SW480 (cell line): ENCODE measurements around the gene TMEM121.
"Not testable (repeated sequence)": the region's sequence is repeated elsewhere in the genome, so short reads cannot be mapped to it uniquely, and the experiment has no call there.

ENCODE experiments used
- DNase-seq: peaks from one replicate; pipeline ENCODE4 v3.0.0-alpha.2; 2016; ENCODE audit warnings: low spot score

TMEM121 gene

DNA sequence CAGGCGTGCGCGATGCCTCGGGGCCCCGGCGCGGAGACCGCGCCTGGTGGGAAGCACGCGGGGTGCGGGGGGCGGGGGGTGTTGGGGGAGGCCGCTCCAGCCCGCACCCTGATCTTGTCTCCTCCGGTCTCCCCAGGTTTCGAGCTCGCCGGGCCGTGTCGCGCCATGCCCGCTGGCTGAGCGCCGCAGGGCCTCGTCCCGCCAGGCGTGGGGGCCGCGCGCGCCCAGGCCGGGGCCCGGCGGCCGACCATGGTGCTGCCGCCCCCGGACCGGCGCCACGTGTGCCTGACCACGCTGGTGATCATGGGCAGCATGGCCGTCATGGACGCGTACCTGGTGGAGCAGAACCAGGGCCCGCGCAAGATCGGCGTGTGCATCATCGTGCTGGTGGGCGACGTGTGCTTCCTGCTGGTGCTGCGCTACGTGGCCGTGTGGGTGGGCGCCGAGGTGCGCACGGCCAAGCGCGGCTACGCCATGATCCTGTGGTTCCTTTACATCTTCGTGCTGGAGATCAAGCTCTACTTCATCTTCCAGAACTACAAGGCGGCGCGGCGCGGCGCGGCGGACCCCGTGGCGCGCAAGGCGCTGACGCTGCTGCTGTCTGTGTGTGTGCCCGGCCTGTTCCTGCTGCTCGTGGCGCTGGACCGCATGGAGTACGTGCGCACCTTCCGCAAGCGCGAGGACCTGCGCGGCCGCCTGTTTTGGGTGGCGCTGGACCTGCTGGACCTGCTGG is 2.4 kb downstream of the TMEM121 start:
- no peak for DNase-seq

DNA sequence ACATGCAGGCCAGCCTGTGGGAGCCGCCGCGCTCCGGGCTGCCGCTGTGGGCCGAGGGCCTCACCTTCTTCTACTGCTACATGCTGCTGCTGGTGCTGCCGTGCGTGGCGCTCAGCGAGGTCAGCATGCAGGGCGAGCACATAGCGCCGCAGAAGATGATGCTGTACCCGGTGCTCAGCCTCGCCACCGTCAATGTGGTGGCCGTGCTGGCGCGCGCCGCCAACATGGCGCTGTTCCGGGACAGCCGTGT is 2.9 kb downstream of the TMEM121 start:
- DNase-seq: no peak

DNA sequence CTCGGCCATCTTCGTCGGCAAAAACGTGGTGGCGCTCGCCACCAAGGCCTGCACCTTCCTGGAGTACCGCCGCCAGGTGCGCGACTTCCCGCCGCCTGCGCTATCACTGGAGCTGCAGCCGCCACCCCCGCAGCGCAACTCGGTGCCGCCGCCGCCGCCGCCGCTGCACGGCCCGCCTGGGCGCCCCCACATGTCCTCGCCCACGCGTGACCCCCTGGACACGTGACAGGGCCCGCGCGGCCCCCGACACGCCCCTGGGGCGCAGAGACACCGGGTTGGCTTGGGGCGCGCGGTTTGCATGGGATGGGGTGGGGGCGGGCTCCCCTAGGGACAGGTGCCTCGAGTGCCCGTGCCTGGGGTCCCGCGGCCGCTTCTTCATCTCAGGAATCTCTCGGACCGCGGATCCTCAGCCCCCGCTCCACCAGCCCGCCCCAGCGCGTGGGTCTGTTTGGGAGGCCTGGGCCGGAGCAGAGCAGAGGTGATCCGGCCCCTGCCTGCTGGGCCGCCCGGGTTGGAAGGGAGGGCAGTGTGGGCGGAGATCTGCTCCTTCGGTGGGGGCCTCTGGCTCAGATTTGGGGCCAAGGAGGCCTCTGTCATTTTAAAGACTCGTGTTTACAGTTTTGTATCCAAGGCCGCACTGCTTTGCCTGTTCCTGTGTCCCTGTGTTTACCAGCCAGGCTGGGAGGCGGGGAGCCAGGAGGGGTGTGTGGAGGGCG is 3.3 kb downstream of the TMEM121 start:
- DNase-seq: no peak

DNA sequence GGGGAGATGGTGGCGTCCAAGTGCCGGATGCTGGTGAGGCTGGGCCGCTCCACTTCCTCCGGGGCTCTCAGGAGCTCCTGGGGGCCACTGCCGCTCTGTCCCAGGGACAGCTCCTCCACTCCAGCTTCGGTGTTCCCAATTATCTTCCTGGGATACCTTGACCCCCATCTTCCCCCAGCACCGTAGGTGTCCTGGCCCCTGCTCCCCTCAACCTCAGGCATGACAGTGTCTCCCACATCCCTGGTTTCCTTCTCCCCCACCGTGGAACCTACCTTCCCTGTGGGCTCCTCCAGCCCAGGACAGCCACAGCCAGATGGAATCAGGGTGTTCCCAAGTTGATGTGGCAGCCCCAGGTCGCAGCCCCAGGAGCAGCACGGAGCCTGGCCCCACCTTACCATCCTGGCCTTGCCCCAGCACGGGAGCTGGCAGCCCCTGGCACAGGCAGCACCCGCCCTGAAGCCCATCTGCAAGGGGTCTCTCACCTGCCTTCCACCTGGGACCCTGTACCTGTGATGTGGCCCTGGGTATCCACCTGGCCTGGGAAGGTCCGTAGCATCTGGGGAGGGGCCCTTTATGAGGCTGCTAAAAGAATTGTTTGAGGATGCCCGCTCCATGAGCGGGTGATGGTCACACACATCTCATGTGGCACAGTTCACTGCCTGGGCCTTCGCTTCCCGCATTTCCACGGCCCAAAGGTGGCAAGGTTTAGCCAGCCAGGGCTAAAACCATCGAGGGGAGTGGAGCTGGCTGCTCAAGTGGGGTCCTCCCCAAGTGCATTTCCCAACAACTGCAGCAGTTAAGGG is 4.1 kb downstream of the TMEM121 start:
- DNase-seq: no peak

DNA sequence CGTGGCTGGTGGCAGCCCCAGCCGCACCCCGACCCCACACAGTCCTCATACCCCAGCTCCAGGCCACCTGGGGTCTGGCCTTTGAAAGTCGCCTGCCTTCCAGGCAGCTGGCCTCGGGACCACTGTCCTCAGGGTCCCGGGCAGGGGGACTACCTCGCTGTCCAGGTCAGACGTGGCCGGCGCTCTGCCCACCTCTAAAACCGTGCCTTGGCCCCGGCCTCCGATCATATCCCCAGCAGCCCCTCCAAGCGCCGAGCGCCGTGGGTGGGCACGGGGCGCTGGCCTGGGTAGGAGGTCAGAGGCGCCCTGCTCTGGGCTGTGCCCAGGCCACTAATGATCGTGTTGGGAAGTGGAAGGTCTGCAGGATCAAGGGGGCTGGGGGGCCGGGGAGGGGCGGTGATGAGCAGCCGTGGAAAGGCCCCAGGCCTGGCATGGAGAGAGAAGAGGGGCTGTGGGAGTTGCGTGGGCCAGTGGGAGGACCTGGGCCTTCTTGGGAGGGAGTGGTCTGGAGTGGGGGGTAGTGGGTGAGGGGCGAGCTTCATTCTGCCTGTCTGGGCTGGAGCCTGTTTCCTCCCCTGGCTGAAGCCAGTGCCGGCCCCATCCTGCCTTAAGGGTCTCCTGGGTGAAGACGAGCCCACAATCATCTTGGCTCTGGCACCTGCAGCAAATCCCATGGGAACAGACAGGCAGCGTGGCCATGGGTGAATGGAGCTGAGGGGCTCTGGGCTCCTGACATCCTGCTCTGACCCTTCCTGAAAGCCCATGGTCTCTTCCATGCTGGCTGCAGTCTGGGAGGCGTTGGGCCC is 4.9 kb downstream of the TMEM121 start:
- no peak for DNase-seq

DNA sequence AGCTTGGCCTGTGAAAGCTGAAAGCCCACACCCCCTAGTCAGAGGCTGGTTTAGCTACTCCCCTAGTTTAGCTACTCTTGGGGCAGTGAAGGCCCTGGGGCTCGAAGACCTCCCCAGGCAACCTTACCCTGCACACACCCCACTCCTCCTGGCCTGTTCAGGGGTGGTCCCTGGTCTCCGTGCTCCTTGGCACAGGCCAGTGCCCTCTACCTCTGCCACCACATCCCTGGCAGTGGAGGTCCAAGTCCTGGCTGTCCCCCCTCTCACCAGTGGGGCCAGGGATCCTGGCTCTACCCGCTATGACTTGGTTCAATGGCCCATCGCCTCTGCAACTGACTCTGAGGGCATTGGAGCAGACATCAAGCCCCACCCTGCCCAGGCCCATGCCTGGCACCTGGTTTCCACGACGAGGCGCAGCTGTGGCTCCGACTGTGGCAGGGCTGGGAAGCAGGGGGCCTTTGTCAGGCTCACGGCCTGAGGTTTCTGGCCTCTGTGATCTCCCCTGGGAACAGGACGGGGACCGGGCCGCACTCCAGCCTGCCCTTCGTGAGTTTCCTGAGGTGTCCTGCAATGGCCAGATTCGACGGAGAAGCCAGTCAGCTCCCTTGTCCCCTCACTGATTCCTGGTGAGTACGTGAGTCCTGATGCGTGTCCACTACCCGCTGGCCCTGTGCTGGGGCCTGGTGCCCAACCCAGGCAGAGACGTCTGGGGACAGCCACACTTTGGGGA is 5.7 kb downstream of the TMEM121 start:
- DNase-seq: no peak

DNA sequence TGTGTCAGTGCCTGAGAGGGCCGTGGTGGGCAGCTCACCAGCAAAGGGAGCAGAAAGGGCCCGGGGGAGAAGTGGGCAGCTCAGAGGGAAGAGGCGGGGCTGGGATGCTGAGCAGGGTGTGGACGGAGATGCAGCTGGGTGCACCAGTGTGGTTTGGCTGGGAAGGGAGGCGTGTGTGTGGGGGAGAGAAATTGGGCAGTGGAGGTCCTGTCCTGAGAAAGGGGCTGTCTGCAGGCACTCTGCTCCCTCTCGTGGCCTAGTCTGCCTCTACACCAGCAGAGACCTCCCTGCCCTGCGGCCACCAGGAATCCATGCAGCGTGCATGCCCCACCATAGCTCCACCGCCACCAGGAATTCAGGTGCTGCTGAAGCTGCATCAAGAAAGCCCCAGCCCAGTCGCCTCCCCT is 6.4 kb downstream of the TMEM121 start:
- DNase-seq: peak; percentile 74

DNA sequence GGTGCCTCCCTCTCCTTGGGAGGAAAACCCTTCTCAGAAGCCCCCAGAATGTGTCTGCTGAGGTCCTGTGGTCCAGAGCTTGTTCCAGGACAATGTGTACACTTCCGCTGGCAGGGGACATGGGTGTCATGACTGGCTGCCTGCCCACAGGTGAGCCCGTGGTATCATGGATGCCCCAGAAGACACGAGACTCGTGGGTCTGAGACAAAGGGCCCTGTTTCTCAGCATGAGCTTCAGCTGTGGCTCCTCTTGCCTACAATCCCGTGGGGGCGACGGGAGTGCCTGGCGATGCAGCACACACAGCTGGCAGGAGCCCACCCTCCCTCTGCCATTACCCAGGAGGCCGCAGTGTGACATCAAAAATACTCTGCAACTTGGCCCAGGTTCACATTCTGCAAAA is 7.0 kb downstream of the TMEM121 start:
- no peak for DNase-seq

DNA sequence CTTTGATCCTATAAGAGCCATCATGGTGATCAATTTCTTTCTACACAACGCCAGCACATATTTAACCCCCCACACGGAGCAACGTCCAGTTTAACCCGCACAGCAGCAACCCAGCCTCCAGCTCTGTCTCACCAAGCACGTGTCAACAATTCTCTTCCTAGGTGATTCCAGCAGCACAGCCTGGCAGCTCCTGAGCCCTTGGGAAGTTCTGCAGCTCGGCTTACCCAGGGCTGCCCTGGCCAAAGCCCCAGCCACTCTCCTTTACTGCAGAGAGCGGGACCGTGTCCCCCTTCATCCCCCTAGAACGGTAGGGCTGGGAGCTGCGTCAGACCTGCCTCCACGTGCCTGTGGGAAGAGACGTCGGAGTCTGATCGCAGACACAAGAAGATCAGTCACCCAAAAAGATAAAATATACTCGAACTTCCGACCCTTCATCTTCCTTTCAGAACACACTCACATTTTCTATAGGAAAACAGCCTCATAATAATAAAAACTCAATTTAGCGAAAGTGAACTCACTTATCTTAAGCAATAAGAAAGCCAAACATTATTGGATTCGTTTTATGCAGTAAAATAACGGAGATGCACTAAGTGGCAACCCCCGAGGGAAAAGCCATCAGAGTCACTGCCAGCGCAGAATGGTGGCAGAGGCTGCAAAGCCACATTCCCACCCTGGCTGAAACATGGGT is 7.6 kb downstream of the TMEM121 start:
- no peak for DNase-seq

DNA sequence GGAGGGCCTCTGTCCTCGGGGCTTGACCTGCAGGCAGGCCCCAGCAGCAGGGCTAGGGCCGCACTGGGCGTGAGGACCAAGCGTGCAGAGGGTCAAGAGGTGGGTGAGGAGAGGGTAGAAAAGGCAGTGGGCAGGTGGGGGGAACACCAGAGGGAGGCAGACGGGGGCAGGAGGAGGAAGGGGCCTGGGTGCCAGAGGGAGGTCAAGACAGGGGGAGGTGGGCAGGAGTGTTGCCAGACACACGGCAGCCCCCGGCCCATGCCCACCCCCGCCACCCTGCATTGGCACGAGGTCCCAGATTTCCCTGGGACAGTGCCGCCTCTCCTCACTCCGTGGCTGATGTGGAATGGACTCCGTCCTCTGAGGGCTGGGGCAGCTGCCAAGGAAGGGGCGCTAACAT is 8.2 kb downstream of the TMEM121 start:
- no peak for DNase-seq

DNA sequence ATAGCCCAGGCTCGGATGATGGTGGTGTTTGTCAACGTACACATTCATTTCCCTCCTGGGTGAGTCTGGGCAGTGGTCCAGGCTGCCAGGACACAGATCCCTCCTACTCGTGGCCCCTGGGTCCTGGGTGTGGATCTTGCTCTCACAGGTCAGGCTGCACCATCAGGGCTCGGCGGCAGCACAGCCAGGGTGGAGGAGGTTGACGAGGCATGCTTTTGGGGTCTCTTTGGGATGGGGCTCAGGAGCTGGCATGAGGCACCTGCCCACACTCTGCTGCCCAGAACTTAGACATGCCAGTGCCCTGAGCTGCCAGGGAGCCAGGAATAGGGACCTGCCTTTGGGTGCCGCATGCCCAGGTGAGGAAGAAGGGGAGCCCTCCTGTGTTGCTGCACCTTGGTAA is 9.7 kb downstream of the TMEM121 start:
- DNase-seq: no peak

DNA sequence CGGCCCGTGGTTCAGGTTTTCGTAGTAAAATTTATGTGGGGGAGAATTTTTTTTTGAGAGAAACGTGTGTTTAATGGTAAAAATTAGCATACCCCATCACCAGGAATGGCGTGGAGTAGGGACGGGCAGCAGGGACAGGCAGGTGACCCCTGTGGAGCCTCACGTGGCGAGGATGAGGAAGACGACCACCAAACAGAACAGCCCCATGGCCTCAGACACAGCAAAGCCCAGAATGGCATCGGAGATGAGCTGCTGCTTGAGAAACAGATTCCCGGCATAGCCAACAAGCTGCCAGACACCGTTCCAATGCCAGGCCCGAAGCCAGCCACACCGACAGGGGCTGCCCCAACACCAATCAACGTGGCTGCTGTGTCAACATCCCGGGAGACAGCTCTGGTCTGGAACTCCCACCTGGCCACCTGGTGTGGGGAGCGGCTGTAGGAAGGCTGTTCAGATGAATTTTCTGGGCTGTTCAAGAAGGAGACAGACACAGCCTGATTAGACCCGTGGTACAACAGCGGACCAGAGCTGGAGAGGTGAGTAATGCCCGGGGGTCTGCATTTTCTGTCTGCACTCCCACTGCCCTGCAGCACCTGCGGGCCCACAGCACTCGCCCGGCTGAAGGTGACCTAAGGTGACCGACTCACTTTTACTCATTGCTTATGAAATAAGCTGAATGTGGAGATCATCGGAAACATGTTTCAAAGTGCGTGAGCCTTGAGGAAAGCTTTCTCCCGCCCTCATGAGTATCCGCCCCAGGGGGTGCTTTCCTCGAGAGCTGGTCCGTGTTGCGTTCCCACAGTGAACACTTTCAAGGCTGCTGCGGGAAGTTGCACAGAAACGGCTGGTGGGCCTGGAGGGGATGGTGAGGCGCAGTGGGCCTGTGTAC is 10.6 kb downstream of the TMEM121 start:
- no peak for DNase-seq

DNA sequence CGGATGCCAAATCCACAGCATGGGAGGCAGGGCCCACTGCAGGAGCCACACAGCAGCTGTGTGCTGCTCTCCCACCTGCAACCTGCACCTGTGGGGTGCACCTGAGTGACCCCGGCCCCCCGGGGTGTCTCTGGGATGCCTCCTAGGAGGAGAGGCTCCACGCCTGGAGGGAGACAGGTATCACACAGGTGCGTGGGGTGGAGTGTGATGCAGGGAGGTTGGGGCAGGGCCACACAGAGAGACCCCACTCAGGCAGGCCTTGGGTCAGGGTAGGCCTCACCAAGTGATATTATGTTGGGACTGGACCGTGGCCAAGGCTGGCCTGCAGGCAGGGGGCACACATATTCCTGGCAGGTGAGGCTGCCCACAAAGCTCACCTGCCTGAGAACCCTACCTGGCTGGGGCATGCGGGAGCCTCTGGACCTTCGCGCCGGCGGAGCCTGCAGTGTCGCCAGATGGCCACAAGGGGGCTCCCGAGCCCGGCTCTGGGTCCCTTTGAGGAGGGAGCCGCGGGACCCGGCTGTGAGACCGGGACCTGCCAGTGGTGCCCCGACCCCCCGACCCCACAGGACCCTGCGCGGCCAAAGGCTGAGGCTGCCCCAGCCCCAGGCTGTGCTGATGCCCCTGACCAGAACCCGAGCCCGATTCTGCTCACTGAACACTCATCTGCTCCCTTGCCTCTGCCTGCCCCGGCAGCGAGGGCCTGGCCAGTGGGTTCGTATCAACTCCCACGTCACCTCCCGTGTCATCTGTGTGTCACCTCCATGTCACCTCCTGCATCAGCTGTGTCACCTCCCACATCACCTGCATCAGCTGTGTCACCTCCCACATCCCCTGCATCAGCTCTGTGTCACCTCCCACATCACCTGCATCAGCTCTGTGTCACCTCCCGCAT is 11.4 kb downstream of the TMEM121 start:
- peak; percentile 46 for DNase-seq

DNA sequence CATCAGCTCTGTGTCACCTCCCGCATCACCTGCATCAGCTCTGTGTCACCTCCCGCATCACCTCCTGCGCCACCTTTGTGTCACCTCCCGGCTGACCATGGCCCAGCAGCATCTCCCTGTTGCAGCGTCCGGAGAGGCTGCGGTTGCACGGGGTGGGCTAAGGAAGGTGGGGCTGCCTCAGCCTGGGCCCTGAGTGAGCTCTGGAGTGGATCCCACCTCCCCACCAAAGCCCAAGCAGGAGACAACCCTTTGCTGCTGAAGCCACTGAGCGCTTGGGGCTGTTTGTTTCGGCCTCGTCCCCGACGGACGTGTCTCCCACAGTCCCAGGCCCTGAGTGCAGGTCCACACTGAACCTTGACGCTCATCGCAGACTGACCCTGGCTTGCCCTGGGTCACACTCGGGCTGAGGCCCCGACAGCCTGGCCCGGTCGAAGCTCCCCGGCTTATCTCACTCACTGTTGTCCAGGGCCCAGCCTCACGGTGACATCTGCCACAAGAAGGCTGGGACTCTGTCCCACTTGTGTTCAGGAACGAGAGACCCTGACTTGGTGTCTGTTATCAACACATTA is 12.2 kb downstream of the TMEM121 start:
- DNase-seq: no peak

DNA sequence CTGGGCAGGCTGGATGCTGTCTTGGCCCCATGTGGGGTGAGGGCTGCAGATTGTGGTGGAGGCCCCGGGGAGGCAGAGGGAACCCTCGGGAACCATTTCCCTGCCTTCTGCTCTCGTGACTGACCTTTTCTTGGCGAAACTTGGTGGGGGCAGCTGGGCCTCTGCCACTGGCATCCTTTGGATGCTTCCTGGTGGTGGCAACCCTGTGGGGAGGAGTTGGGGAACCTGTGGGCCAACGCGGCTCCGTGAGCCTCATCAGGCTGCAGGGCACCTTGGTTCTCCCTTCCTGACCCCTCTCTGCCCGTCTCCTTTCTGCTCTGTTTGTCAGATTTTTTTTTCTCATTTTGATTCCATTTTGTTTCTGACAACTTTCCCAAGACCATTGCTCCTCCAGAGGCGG is 14.4 kb downstream of the TMEM121 start:
- no peak for DNase-seq

DNA sequence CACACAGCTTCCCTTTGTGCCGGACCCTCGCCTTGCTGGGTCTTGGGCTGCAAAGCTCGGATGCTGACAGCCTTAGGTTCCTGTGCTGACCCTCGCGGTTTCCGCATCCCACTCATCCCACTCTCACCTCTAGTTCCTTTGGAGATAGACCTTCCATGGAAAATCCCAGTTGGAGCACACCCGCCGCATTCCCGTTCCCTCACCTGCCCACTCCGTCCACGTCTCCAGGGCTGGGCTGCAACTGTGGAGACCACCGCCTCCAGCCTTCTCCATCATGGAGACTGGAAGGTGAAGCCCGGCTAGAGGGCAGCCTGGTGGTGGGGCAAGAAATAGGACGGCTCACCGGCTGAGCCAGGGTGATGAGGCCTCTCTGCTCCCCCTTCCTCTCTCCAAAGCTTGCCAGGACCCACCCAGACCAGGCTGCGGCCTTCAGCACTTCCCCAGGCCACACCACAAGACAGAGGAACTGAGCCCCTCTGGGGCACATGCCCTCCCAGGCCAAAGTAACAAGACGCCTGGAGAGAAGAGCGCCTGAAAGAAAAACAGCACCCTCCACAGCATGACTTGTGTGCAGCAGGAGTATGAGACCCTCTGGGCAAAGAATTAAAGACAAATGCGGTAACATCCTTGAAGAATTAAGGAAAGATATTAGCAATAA is 15.0 kb downstream of the TMEM121 start:
- DNase-seq: no peak

DNA sequence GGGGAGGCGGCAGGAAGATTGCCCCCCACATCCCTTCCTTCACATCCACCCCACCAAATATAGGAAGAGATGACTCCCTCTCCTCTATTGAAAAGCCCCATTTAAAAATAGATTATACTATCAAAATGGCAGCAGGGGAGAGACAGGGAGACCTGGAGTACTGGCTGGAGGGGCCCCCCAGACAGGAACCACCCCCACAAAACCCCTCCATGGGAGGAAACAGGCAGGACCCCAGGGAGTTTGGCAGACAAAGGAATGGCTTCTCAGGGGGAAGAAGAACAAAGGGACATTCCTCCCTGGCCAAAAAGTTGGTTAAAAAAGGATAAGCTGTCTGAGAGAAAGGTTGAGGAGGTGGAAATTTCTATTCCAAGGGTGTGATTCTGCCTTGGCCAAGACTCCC is 19.3 kb downstream of the TMEM121 start:
- not testable (repeated sequence) for DNase-seq

DNA sequence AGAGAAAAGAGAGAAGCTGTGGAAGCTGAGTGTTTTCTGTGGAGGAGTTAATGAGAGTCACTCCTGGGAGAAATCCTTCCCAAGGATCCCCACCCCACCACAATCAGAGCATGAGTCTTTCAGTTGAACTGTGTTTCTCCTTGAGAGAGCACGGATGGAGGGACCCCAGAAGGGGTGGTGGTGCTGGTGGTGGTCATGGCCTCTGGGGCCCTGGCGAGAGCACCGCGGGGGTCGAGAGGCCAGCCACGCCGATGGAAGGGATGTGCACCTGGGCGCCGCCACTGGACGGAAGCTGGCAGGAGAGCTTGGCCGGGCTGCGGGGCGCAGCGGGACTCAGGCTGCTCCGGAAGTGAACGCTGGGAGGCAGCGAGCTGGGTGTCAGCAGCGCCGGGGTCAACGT is 20.0 kb downstream of the TMEM121 start:
- DNase-seq: not testable (repeated sequence)
